ENCODE results near the gene LIPI. TPM values are rescaled to one million over a fixed set of nuclear protein-coding genes. Genes with fewer than 3 reads are reported as not detected.

Gene LIPI
- total RNA-seq, 4 donors from 2014 or later, result not detected

DNA sequence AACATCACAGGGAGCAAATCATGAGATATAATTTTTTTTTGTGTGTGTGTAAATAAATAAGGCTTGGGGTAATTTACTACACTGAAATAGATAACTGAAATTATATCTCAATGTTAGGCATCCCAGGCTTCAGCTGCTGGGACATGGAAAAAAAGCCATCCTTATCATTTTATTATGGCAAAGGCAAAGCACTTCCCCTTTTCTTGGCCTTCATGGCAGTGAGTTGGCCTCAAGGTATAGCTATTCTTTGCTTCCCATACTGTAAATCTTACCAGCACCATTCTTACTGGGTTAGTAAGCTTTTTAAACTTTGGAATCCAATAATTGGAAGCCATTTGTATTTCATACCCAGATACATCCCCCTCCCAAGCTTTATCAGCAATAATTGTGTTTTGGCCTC lies 34.2 kb upstream of the LIPI start:
- Histone ChIP-seq H3K36me3 (no peaks in the 10 kb centered on the region), H3K9me3 (no peaks in the 10 kb centered on the region), H3K4me3 (no peak overlapping the region), H3K4me1 (no peaks in the 10 kb centered on the region), H3K27ac (no peak overlapping the region), H3K27me3 (peaks cover 0 to 4% (median 0%) of the 10 kb centered on the region in 4 donors)
- DNase-seq, result no peak
- TF ChIP-seq POLR2A (IDR thresholded peaks at IDR 0.05), result no peak
- TF ChIP-seq, protein P1, sequence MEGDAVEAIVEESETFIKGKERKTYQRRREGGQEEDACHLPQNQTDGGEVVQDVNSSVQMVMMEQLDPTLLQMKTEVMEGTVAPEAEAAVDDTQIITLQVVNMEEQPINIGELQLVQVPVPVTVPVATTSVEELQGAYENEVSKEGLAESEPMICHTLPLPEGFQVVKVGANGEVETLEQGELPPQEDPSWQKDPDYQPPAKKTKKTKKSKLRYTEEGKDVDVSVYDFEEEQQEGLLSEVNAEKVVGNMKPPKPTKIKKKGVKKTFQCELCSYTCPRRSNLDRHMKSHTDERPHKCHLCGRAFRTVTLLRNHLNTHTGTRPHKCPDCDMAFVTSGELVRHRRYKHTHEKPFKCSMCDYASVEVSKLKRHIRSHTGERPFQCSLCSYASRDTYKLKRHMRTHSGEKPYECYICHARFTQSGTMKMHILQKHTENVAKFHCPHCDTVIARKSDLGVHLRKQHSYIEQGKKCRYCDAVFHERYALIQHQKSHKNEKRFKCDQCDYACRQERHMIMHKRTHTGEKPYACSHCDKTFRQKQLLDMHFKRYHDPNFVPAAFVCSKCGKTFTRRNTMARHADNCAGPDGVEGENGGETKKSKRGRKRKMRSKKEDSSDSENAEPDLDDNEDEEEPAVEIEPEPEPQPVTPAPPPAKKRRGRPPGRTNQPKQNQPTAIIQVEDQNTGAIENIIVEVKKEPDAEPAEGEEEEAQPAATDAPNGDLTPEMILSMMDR (IDR thresholded peaks at IDR 0.05), result no peak
- intact Hi-C loops (cut with DNase I), result no loop called here

DNA sequence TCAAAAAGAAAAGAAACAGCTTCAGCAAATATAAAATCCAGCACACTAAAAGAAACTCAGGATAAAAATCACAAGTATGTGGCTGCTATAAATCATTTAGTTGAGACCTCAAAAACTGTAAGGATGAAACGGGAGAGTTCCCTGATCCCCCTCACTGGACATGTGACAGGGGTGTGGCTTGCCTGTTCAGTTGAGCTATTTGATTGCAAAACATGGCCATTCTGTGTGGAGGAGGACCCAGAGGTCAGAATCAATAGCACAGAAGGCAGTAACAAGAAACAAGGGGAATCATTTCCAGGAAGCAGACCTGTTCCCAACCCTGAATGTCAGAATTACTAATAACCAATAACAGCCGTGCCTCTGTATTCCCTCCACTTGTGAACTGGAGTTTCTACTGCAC lies 33.1 kb upstream of the LIPI start:
- intact Hi-C loops (cut with DNase I), result no loop called here
- no peaks in the 10 kb centered on the region for H3K4me1 ChIP-seq
- DNase-seq, result no peak

DNA sequence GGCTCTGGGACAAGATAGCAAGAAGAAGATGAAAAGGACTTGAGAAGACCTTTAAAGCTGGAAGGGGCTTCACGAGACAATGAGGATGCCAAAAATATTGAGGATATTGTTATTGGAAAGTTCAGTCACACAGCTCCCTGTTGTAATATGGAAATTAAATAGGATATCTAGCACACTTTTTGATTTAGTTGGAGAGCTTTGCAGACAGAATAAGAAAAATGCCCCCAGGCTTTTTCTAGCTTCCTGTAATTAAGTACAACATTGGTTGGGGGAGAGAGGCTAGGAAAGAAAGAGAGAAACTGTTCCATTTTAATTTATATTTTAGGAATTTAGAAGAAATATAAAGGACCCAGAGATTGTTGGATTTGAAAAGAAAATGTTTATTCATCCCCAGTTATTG lies 32.7 kb upstream of the LIPI start:
- Histone ChIP-seq H3K27me3 (no peaks in the 10 kb centered on the region), H3K36me3 (no peaks in the 10 kb centered on the region), H3K27ac (no peak overlapping the region), H3K9me3 (no peaks in the 10 kb centered on the region), H3K4me3 (no peak overlapping the region), H3K4me1 (no peaks in the 10 kb centered on the region)
- 0 to 20% methylated on average over 1 of the region's 1 CpG for WGBS, 2 donors
- TF ChIP-seq, protein P1 (IDR thresholded peaks at IDR 0.05), result no peak
- no peak for TF ChIP-seq POLR2A (IDR thresholded peaks at IDR 0.05)
- intact Hi-C loops (cut with DNase I), result no loop called here
- no peak for DNase-seq

More for the DNA sequence above, 33.1 kb upstream of the LIPI start:
- Histone ChIP-seq H3K36me3 (no peaks in the 10 kb centered on the region), H3K9me3 (no peaks in the 10 kb centered on the region), H3K27me3 (peaks cover 0 to 3% (median 0%) of the 10 kb centered on the region in 4 donors), H3K4me3 (no peak overlapping the region), H3K27ac (no peak overlapping the region)
- 23 to 56% methylated on average over 2 of the region's 2 CpGs for WGBS, 2 donors
- no peak for TF ChIP-seq POLR2A (IDR thresholded peaks at IDR 0.05)
- TF ChIP-seq, protein P1 (IDR thresholded peaks at IDR 0.05), result no peak

DNA sequence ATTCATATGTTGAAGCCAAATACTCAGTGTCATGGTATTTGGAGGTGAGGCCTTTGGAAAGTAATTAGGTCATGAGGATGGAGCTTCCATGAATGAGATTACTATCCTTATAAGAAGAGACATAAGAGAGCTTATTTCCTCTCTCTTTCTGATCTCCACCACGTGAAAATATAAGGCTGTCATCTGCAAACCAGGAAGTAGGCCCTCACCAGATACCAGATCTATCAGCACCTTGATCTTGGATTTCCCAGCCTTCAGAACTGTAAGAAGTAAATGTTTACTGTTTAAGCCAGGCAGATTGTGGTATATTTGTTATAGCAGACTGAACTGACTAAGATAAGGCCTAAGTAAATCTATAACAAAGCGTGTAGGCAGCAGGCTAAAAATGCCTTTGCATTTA lies 30.5 kb upstream of the LIPI start:
- no peak overlapping the region for H3K27ac ChIP-seq
- no peak for DNase-seq
- H3K4me1 ChIP-seq, result no peaks in the 10 kb centered on the region
- no peaks in the 10 kb centered on the region for H3K36me3 ChIP-seq
- H3K9me3 ChIP-seq, result no peaks in the 10 kb centered on the region
- H3K27me3 ChIP-seq, result no peaks in the 10 kb centered on the region
- TF ChIP-seq, protein P1 (IDR thresholded peaks at IDR 0.05), result no peak
- TF ChIP-seq POLR2A (IDR thresholded peaks at IDR 0.05), result no peak
- WGBS, 2 donors, result 35 to 38% methylated on average over 2 of the region's 2 CpGs
- intact Hi-C loops (cut with DNase I), result no loop called here
- no peak overlapping the region for H3K4me3 ChIP-seq

DNA sequence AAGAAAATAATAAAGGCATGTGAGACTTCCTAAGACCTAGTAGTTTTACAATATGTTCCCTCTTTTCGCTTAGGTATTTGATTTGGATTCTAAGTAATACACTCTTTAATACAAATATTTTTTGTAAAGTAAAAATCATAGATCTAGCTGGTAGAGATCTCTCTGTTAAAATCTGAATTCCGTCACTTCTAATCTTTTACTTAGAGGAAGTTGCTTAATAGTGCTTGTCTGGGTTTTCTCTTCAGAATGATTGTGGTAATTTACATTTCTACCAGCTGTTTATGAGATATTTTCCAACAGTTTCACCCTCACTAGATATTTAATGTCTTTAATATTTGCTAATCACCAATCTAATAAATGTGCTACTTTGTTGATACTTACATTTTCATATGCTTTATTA lies 28.5 kb upstream of the LIPI start:
- no peaks in the 10 kb centered on the region for H3K27me3 ChIP-seq
- H3K27ac ChIP-seq, result no peak overlapping the region
- H3K4me1 ChIP-seq, result no peaks in the 10 kb centered on the region
- H3K4me3 ChIP-seq, result no peak overlapping the region
- H3K9me3 ChIP-seq, result no peaks in the 10 kb centered on the region
- intact Hi-C loops (cut with DNase I), result no loop called here
- H3K36me3 ChIP-seq, result no peaks in the 10 kb centered on the region
- DNase-seq, result no peak
- TF ChIP-seq, protein P1 (IDR thresholded peaks at IDR 0.05), result no peak
- TF ChIP-seq POLR2A (IDR thresholded peaks at IDR 0.05), result no peak
- 77 to 79% methylated on average over 2 of the region's 2 CpGs for WGBS, 2 donors
